SK-N-SH (cell line): ENCODE data around the gene TRPM3. TPM values are rescaled to one million over a fixed set of nuclear protein-coding genes. Genes with fewer than 3 reads are reported as not detected.

Source experiments
- CTCF ChIA-PET: fragments of 300-600, 350-600 bp; formaldehyde crosslinking; extraction: SDS; loops from one replicate; lab custom pipeline; 2021; lab: Yijun Ruan, JAX
- POLR2A ChIA-PET: fragments of 350-600 bp; sonication (Branson Sonifier 250); formaldehyde crosslinking; extraction: SDS; loops from one replicate; lab custom pipeline; 2020; ENCODE audit warnings: antibody characterized with exemption, inconsistent platforms; lab: Yijun Ruan, JAX
- DNase-seq: peaks from one replicate; pipeline ENCODE4 v3.0.0; 2012
- H2AFZ ChIP-seq: fragments of 200-600 bp; sonication (generic); 2 replicates; pipeline ENCODE4 v1.8.1; 2016; ENCODE audit warnings: antibody characterized with exemption, mild to moderate bottlenecking, low read depth
- H3F3A ChIP-seq: fragments of 200-600 bp; sonication (generic); replicated peaks from 2 replicates; pipeline ENCODE3; 2016; ENCODE audit warnings: antibody characterized with exemption, mild to moderate bottlenecking; ENCODE audit not compliant: insufficient read depth
- H3K27ac ChIP-seq, 2 experiments: fragments of 200-500 bp in 1 of 2; fragments of 200-600 bp in 1 of 2; sonication (Bioruptor generic) in 1 of 2; sonication (generic), shearing (Covaris generic) in 1 of 2; 2 replicates each; pipeline versions ENCODE4 v1.5.1 to v1.6.1; 2014 to 2016; ENCODE audit warnings: low read depth in 2 of 2, inconsistent platforms in 1 of 2, low read length in 1 of 2, mild to moderate bottlenecking in 1 of 2, mixed read lengths in 1 of 2
- H3K27me3 ChIP-seq: fragments of 200-600 bp; sonication (generic), shearing (Covaris generic); 2 replicates; pipeline ENCODE4 v1.6.1; 2016; ENCODE audit warnings: mixed run types; ENCODE audit not compliant: insufficient read depth
- H3K36me3 ChIP-seq, 2 experiments: fragments of 200-500 bp in 1 of 2; fragments of 200-600 bp in 1 of 2; sonication (Bioruptor generic) in 1 of 2; sonication (generic) in 1 of 2; replicated peaks in 1 of 2; 2 replicates each; pipeline versions ENCODE3 to v1.5.1; 2014 to 2016; ENCODE audit warnings: low read length in 1 of 2, mild to moderate bottlenecking in 1 of 2; ENCODE audit not compliant: insufficient read depth in 2 of 2, control insufficient read depth in 1 of 2
- H3K4me1 ChIP-seq, 2 experiments: fragments of 200-500 bp in 1 of 2; fragments of 200-600 bp in 1 of 2; sonication (Bioruptor generic) in 1 of 2; sonication (generic), shearing (Covaris generic) in 1 of 2; 2 replicates each; pipeline versions ENCODE4 v1.5.1 to v1.6.1; 2014 to 2016; ENCODE audit warnings: low read depth in 1 of 2, low read length in 1 of 2, mixed run types in 1 of 2; ENCODE audit not compliant: insufficient read depth in 2 of 2, control insufficient read depth in 1 of 2
- H3K4me2 ChIP-seq: fragments of 200-600 bp; sonication (generic), shearing (Covaris generic); 2 replicates; pipeline ENCODE4 v1.6.1; 2017; ENCODE audit warnings: mixed run types
- H3K4me3 ChIP-seq, 2 experiments: fragments of 200-500 bp in 1 of 2; fragments of 200-600 bp in 1 of 2; sonication (Bioruptor generic) in 1 of 2; sonication (generic), shearing (Covaris generic) in 1 of 2; 2 replicates each; pipeline versions ENCODE4 v1.5.1 to v1.8.1; 2014 to 2016; ENCODE audit warnings: low read depth in 2 of 2, inconsistent platforms in 1 of 2, low read length in 1 of 2, mild to moderate bottlenecking in 1 of 2, mixed read lengths in 1 of 2, moderate library complexity in 1 of 2
- H3K79me2 ChIP-seq: fragments of 200-600 bp; sonication (generic); 2 replicates; pipeline ENCODE4 v1.8.1; 2017; ENCODE audit warnings: mild to moderate bottlenecking; ENCODE audit not compliant: insufficient read depth
- H3K9ac ChIP-seq: fragments of 200-600 bp; sonication (generic); 2 replicates; pipeline ENCODE4 v1.6.1; 2017; ENCODE audit warnings: mixed run types
- H3K9me2 ChIP-seq: fragments of 200-600 bp; sonication (generic); 2 replicates; pipeline ENCODE4 v1.6.1; 2017; ENCODE audit warnings: mixed run types
- H3K9me3 ChIP-seq: fragments of 200-600 bp; sonication (generic); 2 replicates; pipeline ENCODE4 v1.6.1; 2017; ENCODE audit warnings: mixed run types, mild to moderate bottlenecking, moderate library complexity
- H4K20me1 ChIP-seq: fragments of 200-600 bp; sonication (generic); 2 replicates; pipeline ENCODE4 v1.6.1; 2017; ENCODE audit warnings: mild to moderate bottlenecking, mixed run types; ENCODE audit not compliant: insufficient read depth
- CTCF ChIP-seq: fragments of 200-600 bp; sonication (generic); IDR thresholded peaks from 2 replicates; pipeline ENCODE4 v1.6.1; 2017; ENCODE audit warnings: antibody characterized with exemption, mild to moderate bottlenecking, moderate library complexity
- ELF1 ChIP-seq: IDR thresholded peaks from 2 replicates; pipeline ENCODE4 v1.4.0; 2012
- EZH2phosphoT487 ChIP-seq: fragments of 200-600 bp; sonication (generic); IDR thresholded peaks from 2 replicates; pipeline ENCODE4 v1.6.1; 2017; ENCODE audit warnings: low read depth, mixed run types, mild to moderate bottlenecking, antibody characterized with exemption, moderate library complexity, borderline replicate concordance
- FOSL2 ChIP-seq: IDR thresholded peaks from 2 replicates; pipeline ENCODE4 v1.4.0; 2012; ENCODE audit warnings: low read depth, mild to moderate bottlenecking, moderate library complexity, borderline replicate concordance
- FOXJ3 ChIP-seq: sonication (generic); formaldehyde crosslinking; IDR thresholded peaks from 2 replicates; pipeline ENCODE4 v1.5.1; 2020; ENCODE audit warnings: mild to moderate bottlenecking, missing genetic modification reagents
- FOXM1 ChIP-seq: IDR thresholded peaks from 2 replicates; pipeline ENCODE4 v1.4.0; 2012; ENCODE audit warnings: low read depth, mild to moderate bottlenecking
- GABPA ChIP-seq: IDR thresholded peaks from 2 replicates; pipeline ENCODE4 v1.4.0; 2012; ENCODE audit warnings: low read depth, mild to moderate bottlenecking
- GATA2 ChIP-seq: sonication (generic); formaldehyde crosslinking; IDR thresholded peaks from 2 replicates; pipeline ENCODE4 v1.5.0; 2020; ENCODE audit warnings: mild to moderate bottlenecking, missing genetic modification reagents
- MAX ChIP-seq: IDR thresholded peaks from 2 replicates; pipeline ENCODE4 v1.4.0; 2012; ENCODE audit warnings: low read depth
- MEF2A ChIP-seq: IDR thresholded peaks from 2 replicates; pipeline ENCODE4 v1.4.0; 2012; ENCODE audit warnings: low read depth, borderline replicate concordance
- MXI1 ChIP-seq: IDR thresholded peaks from 2 replicates; pipeline ENCODE4 v1.6.1; 2012; ENCODE audit warnings: mild to moderate bottlenecking, low read depth, low read length, improper control_type of control experiment
- NFIC ChIP-seq: IDR thresholded peaks from 2 replicates; pipeline ENCODE4 v1.4.0; 2012; ENCODE audit warnings: borderline replicate concordance
- POLR2AphosphoS5 ChIP-seq: IDR thresholded peaks from 2 replicates; pipeline ENCODE4 v1.6.1; 2012; ENCODE audit warnings: low read depth, low read length
- RAD21 ChIP-seq: IDR thresholded peaks from 2 replicates; pipeline ENCODE4 v1.6.1; 2012; ENCODE audit warnings: mild to moderate bottlenecking, low read length
- RCOR1 ChIP-seq: fragments of 150-350 bp; IDR thresholded peaks from 2 replicates; pipeline ENCODE4 v1.6.1; 2017; ENCODE audit warnings: antibody characterized with exemption, low read length
- RXRA ChIP-seq: IDR thresholded peaks from 2 replicates; pipeline ENCODE4 v1.4.0; 2012; ENCODE audit warnings: low read depth, mild to moderate bottlenecking, borderline replicate concordance
- SIN3A ChIP-seq: IDR thresholded peaks from 2 replicates; pipeline ENCODE4 v1.6.1; 2012; ENCODE audit warnings: low read depth, mild to moderate bottlenecking, low read length, moderate library complexity, borderline replicate concordance
- TAF1 ChIP-seq: IDR thresholded peaks from 2 replicates; pipeline ENCODE4 v1.6.1; 2012; ENCODE audit warnings: low read depth, mild to moderate bottlenecking, low read length, moderate library complexity, borderline replicate concordance
- TCF12 ChIP-seq: IDR thresholded peaks from 2 replicates; pipeline ENCODE4 v1.4.0; 2012
- TEAD4 ChIP-seq: IDR thresholded peaks from 2 replicates; pipeline ENCODE4 v1.4.0; 2012; ENCODE audit warnings: mild to moderate bottlenecking, borderline replicate concordance; ENCODE audit not compliant: insufficient read depth
- USF2 ChIP-seq: fragments of 150-350 bp; IDR thresholded peaks from 2 replicates; pipeline ENCODE4 v1.6.1; 2017; ENCODE audit warnings: antibody characterized with exemption, low read length, low read depth, borderline replicate concordance
- YY1 ChIP-seq: IDR thresholded peaks from 2 replicates; pipeline ENCODE4 v1.4.0; 2012; ENCODE audit warnings: low read depth, mild to moderate bottlenecking
- whole genome bisulfite sequencing: methylation state at CpG from one replicate; pipeline ENCODE4 v1.1.6; 2017; ENCODE audit warnings: low lambda C conversion rate; 5-methylcytosine and 5-hydroxymethylcytosine counted together
- polyA plus RNA-seq, 3 experiments: library from polyadenylated mRNA; depleted of rRNA; stranded (reverse); fragments of >200 nt; gene quantifications; 2 replicates each; pipeline ENCODE4 v1.2.3, GENCODE V29; 2012

Gene TRPM3
- polyA plus RNA-seq, 1 of the 3 experiments (the other 2 are of a cell fraction), result not detected

- TF ChIP-seq CTCF (no peak), NFIC (no peak), USF2 (no peak), YY1 (no peak), RAD21 (no peak), TCF12 (no peak)
Measured at GRCh38 chr9:70557661-70558369, 563.6 kb downstream of the TRPM3 start (continued).

- H3K79me2 ChIP-seq, result no peaks in the 10 kb centered on the region
Measured at GRCh38 chr9:70556771-70557170, 564.6 kb downstream of the TRPM3 start.

GRCh38 chr9:70554881-70555280, 566.5 kb downstream of the TRPM3 start:
- Histone ChIP-seq H3K9ac (no peak overlapping the region), H3K9me3 (no peaks in the 10 kb centered on the region), H3K27ac (no peak overlapping the region), H3K4me2 (no peak overlapping the region), H3K4me1 (0 out of 4 replicates have a peak, but pooled peaks cover 0 to 6% of the 10 kb centered on the region in 2 experiments), H3K79me2 (no peaks in the 10 kb centered on the region), H3K36me3 (no peaks in the 10 kb centered on the region), H3K4me3 (no peak overlapping the region), H2AFZ (no peak overlapping the region), H4K20me1 (no peaks in the 10 kb centered on the region), H3K27me3 (no peaks in the 10 kb centered on the region), H3F3A (no peaks in the 10 kb centered on the region), H3K9me2 (no peaks in the 10 kb centered on the region)
- 69% methylated on average over 2 of the region's 2 CpGs for WGBS
- POLR2A ChIA-PET, result no interaction called here
- CTCF ChIA-PET, result no interaction called here
- DNase-seq, result no peak
- no peak for TF ChIP-seq FOXJ3 (CRISPR knock-in tag)
- TF ChIP-seq MXI1, result no peak
- TF ChIP-seq USF2, result no peak
- no peak for TF ChIP-seq ELF1
- TF ChIP-seq RXRA, result no peak
- no peak for TF ChIP-seq FOXM1
- no peak for TF ChIP-seq RCOR1
- no peak for TF ChIP-seq GABPA
- TF ChIP-seq TEAD4, result no peak
- TF ChIP-seq SIN3A, result no peak
- no peak for TF ChIP-seq TAF1
- TF ChIP-seq YY1, result no peak
- TF ChIP-seq EZH2phosphoT487, result no peak
- TF ChIP-seq MEF2A, result no peak
- no peak for TF ChIP-seq POLR2AphosphoS5
- no peak for TF ChIP-seq NFIC
- TF ChIP-seq MAX, result no peak
- TF ChIP-seq GATA2, result no peak

More at GRCh38 chr9:70556771-70557170, 564.6 kb downstream of the TRPM3 start:
- no peak for TF ChIP-seq FOXJ3 (CRISPR knock-in tag)
- no peak for TF ChIP-seq FOSL2
- TF ChIP-seq TEAD4, result no peak
- TF ChIP-seq, all 33 proteins: peak for 0
- ChIA-PET CTCF (no interaction called here), POLR2A (no interaction called here)
- Histone ChIP-seq H3K27me3 (no peaks in the 10 kb centered on the region), H4K20me1 (no peaks in the 10 kb centered on the region), H3K36me3 (no peaks in the 10 kb centered on the region), H3K4me2 (no peak overlapping the region), H3K27ac (no peak overlapping the region), H3K9me2 (no peaks in the 10 kb centered on the region), H3K9ac (no peak overlapping the region), H3K4me3 (no peak overlapping the region), H3K9me3 (no peaks in the 10 kb centered on the region), H3K4me1 (0 out of 4 replicates have a peak, but pooled peaks cover 0 to 6% of the 10 kb centered on the region in 2 experiments), H3F3A (no peaks in the 10 kb centered on the region), H2AFZ (no peak overlapping the region)
- no peak for DNase-seq
- 92% methylated on average over 1 of the region's 1 CpG for WGBS
